Measurements from ENCODE around the gene RRAGD.

RRAGD gene, protein sequence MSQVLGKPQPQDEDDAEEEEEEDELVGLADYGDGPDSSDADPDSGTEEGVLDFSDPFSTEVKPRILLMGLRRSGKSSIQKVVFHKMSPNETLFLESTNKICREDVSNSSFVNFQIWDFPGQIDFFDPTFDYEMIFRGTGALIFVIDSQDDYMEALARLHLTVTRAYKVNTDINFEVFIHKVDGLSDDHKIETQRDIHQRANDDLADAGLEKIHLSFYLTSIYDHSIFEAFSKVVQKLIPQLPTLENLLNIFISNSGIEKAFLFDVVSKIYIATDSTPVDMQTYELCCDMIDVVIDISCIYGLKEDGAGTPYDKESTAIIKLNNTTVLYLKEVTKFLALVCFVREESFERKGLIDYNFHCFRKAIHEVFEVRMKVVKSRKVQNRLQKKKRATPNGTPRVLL

DNA sequence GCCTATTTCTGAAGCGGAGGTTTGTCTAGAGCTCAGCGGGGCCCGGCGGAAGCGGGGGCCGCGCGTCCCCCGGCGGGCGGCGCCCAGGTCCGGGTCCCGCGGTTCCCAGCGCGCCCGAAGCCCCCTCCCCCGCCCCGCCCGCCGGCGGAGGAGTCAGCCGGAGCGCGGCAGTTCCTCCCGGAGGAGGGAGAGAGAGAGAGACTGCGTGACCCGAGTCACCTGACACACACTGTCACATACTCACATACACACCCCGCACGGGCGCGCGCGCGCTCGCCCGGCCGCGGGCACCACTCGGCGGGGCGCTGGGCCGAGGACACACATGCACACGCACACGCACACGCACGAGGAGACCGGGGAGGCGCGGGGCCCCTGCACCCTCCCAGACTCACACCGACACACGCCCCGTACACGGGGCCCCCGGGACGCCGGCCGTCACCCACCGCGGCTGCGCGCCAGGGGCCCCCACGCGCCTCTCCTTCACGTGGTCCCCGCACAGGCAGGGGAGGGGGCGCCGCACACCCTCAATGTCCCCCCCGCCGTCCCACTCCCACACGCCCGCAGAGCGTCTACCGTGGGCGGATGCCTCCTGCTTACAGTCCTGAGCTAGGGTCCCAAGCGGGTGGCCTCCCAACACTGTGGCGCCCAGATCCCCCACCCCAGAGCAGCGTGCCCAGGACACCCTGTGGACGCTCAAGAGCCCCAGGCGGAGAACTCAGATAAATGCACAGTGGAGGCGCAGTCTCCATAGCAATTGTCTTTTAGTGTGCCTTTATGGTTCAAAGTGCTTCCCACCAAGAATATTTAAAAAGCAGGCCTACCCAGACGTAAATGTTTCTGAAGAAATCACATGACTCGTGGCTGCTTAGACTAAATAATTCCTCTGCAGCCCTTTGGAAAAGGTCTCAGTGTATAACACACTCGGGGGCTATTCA is at the start of gene RRAGD:
Gene RRAGD (minus strand): TSS at position 203 of the 935 bp plus-strand sequence. CDS start 280 bp downstream, outside the sequence.
- no peak for TF ChIP-seq ZFX (IDR thresholded peaks at IDR 0.05; ENCODE audit: borderline replicate concordance)
- TF ChIP-seq, protein P1, sequence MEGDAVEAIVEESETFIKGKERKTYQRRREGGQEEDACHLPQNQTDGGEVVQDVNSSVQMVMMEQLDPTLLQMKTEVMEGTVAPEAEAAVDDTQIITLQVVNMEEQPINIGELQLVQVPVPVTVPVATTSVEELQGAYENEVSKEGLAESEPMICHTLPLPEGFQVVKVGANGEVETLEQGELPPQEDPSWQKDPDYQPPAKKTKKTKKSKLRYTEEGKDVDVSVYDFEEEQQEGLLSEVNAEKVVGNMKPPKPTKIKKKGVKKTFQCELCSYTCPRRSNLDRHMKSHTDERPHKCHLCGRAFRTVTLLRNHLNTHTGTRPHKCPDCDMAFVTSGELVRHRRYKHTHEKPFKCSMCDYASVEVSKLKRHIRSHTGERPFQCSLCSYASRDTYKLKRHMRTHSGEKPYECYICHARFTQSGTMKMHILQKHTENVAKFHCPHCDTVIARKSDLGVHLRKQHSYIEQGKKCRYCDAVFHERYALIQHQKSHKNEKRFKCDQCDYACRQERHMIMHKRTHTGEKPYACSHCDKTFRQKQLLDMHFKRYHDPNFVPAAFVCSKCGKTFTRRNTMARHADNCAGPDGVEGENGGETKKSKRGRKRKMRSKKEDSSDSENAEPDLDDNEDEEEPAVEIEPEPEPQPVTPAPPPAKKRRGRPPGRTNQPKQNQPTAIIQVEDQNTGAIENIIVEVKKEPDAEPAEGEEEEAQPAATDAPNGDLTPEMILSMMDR (IDR thresholded peaks at IDR 0.05), result no peak
- H3K27ac ChIP-seq, result peak within 1 kb of the TSS; percentile 38

DNA sequence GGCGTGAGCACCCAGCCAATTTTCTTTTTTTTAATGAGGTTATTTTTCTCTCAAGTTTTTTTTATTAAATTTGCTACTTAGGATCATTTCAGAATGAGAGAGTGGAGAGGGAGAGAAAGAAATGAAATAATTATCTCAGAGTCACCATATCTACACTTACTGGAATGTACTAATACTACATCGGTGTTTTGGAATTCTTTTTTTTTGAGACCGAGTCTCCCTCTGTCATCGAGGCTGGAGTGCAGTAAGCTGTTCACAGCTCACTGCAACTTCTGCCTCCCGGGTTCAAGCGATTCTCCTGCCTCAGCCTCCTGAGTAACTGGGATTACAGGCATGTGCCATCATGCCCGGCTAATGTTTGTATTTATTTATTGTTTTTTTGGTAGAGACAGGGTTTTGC is 48.6 kb upstream of the RRAGD start:
- TF ChIP-seq, protein P1 (IDR thresholded peaks at IDR 0.05), result no peak
- no peak overlapping the region for H3K27ac ChIP-seq

DNA sequence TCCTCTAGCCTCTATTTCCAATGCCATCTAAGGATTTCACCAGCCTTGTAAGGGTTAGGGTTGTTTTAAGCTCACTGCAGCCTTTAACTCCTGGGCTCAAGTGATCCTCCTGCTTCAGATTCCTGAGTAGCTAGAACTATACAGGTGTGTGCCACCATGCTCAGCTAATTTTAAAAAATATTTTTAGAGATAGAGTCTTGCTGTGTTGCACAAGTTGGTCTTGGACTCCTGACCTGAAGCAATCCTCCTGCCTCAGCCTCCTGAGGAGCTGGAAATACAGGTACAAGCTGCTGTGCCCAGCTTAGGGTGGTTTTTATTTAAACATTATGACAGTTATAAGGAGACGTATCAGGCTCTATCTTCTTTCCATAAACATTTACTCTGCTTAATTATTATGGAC is 47.4 kb upstream of the RRAGD start:
- TF ChIP-seq ZFX (IDR thresholded peaks at IDR 0.05; ENCODE audit: borderline replicate concordance), result no peak
- TF ChIP-seq, protein P1 (IDR thresholded peaks at IDR 0.05), result no peak
- no peak overlapping the region for H3K27ac ChIP-seq

DNA sequence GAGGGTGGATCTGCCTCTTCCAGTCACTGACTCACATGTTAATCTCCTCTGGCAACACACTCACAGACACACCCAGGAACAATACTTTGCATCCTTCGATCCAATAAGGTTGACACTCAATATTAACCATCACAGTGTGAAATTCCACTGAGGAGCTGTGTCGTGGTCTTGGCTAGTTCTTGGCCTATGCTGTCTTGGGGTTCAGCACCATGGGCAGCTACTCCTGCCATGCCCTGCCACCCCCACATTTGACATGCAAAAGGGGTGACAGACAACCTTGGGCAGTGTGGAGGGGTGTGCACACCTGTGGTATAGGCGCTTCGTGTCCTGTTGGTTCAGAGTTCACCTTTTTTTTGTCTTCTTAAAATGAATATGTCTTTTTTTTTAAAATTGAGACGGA is 46.6 kb upstream of the RRAGD start:
- no peak overlapping the region for H3K27ac ChIP-seq
- TF ChIP-seq, protein P1 (IDR thresholded peaks at IDR 0.05), result no peak
- no peak for TF ChIP-seq ZFX (IDR thresholded peaks at IDR 0.05; ENCODE audit: borderline replicate concordance)

DNA sequence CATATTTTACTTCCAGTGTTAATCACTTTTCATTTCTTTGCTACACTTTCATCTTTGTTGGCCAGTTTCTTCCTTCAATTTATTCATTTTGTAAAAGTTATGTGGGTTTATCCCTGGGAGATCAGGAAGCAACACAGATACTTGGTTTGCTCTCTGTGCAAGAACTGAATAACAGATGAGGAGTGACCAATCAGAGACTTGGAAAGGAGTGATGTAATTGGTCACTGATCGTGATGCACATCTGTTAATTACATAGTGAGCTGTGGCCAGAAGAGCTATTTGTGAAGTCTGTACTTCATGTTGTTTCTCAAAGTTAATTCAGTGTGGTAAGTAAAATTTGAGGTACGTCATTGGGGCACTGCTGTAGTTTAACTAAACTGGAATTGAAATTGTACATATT is 42.2 kb upstream of the RRAGD start:
- no peak for TF ChIP-seq ZFX (IDR thresholded peaks at IDR 0.05; ENCODE audit: borderline replicate concordance)
- TF ChIP-seq, protein P1 (IDR thresholded peaks at IDR 0.05), result no peak
- no peak overlapping the region for H3K27ac ChIP-seq

DNA sequence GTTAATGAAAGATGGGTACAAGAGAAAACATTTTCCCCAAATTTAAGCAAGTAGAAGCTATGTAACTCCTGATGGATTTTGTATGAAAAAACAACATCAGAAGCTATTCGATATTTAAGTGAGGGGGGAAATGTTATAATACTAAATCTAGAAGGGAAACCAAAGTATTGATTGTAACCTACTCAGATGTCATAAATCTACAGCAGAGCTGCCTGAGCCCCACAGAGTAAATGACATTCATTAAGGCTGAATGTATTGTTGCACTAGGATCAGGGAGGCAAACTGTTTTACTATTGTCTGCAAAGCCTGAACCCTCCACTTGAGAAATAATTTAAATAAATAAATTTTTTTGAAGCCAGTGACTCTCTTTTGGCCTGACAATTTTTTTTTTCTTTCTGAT is 40.2 kb upstream of the RRAGD start:
- no peak overlapping the region for H3K27ac ChIP-seq
- TF ChIP-seq, protein P1 (IDR thresholded peaks at IDR 0.05), result no peak
- TF ChIP-seq ZFX (IDR thresholded peaks at IDR 0.05; ENCODE audit: borderline replicate concordance), result no peak
